KMS-11 (cell line): ENCODE data around the gene SCGB1D4.
"Not testable (repeated sequence)": the region's sequence is repeated elsewhere in the genome, so short reads cannot be mapped to it uniquely, and the experiment has no call there.

ENCODE experiments used
- H2AFZ ChIP-seq: fragments of 200-600 bp; sonication (generic); 2 replicates; pipeline ENCODE4 v1.6.1; 2016; ENCODE audit warnings: antibody characterized with exemption, mixed run types, low read depth
- H3K27ac ChIP-seq: fragments of 200-600 bp; sonication (generic); 2 replicates; pipeline ENCODE4 v1.6.1; 2016; ENCODE audit warnings: mild to moderate bottlenecking, mixed run types
- H3K27me3 ChIP-seq: fragments of 200-600 bp; sonication (generic); 2 replicates; pipeline ENCODE4 v1.6.1; 2017; ENCODE audit warnings: mild to moderate bottlenecking, low read depth, mixed run types, moderate library complexity; ENCODE audit not compliant: insufficient read depth
- H3K36me3 ChIP-seq: fragments of 200-600 bp; sonication (generic); 2 replicates; pipeline ENCODE4 v1.6.1; 2017; ENCODE audit warnings: mild to moderate bottlenecking, mixed run types; ENCODE audit not compliant: insufficient read depth
- H3K4me1 ChIP-seq: fragments of 200-600 bp; sonication (generic); 2 replicates; pipeline ENCODE4 v1.6.1; 2016; ENCODE audit warnings: mild to moderate bottlenecking, low read depth, mixed run types; ENCODE audit not compliant: poor library complexity, severe bottlenecking
- H3K4me2 ChIP-seq: fragments of 200-600 bp; sonication (generic); 2 replicates; pipeline ENCODE4 v1.7.0; 2016; ENCODE audit warnings: mild to moderate bottlenecking, mixed run types
- H3K4me3 ChIP-seq: fragments of 200-600 bp; sonication (generic); IDR thresholded peaks from 2 replicates; pipeline ENCODE4 v1.6.1; 2017; ENCODE audit warnings: low read depth, low read length, mixed read lengths; ENCODE audit not compliant: insufficient read depth
- H3K79me2 ChIP-seq: fragments of 200-600 bp; sonication (generic); 2 replicates; pipeline ENCODE4 v1.6.1; 2016; ENCODE audit warnings: low read depth, mixed run types; ENCODE audit not compliant: insufficient read depth
- H3K9ac ChIP-seq: fragments of 200-600 bp; sonication (generic); 2 replicates; pipeline ENCODE4 v1.6.1; 2016; ENCODE audit warnings: mild to moderate bottlenecking, mixed run types
- H4K20me1 ChIP-seq: fragments of 200-600 bp; sonication (generic); 2 replicates; pipeline ENCODE4 v1.6.1; 2016; ENCODE audit warnings: mild to moderate bottlenecking, mixed run types; ENCODE audit not compliant: insufficient read depth
- CTCF ChIP-seq: fragments of 200-600 bp; sonication (generic); conservative IDR thresholded peaks from 2 replicates; pipeline ENCODE4 v1.6.1; 2017; ENCODE audit warnings: low read depth, mild to moderate bottlenecking, antibody characterized with exemption, low read length, moderate library complexity, mixed read lengths

Gene SCGB1D4

GRCh38 chr11:62298975-62299374 lies at the start of gene SCGB1D4:
Gene SCGB1D4, minus strand, starts transcription at chr11:62299075. Its CDS starts 65 bp downstream, at chr11:62299010.
- Histone ChIP-seq H3K4me2 (no peak within 1 kb of the TSS), H4K20me1 (no peaks in the 10 kb centered on the region), H3K4me3 (no peak within 1 kb of the TSS), H3K27me3 (no peaks in the 10 kb centered on the region), H3K36me3 (no peaks in the 10 kb centered on the region), H3K79me2 (no peaks in the 10 kb centered on the region), H3K9ac (no peak within 1 kb of the TSS), H3K4me1 (no peaks in the 10 kb centered on the region), H3K27ac (no peak within 1 kb of the TSS), H2AFZ (no peak within 1 kb of the TSS)
- TF ChIP-seq CTCF = no peak

GRCh38 chr11:62345861-62346260 lies 47.0 kb upstream of the SCGB1D4 start:
- Histone ChIP-seq H3K9ac (no peak overlapping the region), H3K27me3 (no peaks in the 10 kb centered on the region), H2AFZ (no peak overlapping the region), H3K79me2 (no peaks in the 10 kb centered on the region), H3K4me3 (no peak overlapping the region), H3K36me3 (no peaks in the 10 kb centered on the region), H3K27ac (no peak overlapping the region), H4K20me1 (no peaks in the 10 kb centered on the region), H3K4me2 (no peak overlapping the region), H3K4me1 (no peaks in the 10 kb centered on the region)
- TF ChIP-seq CTCF = no peak

GRCh38 chr11:62344210-62344609 lies 45.3 kb upstream of the SCGB1D4 start:
- Histone ChIP-seq H4K20me1 (no peaks in the 10 kb centered on the region), H3K4me3 (no peak overlapping the region), H3K79me2 (no peaks in the 10 kb centered on the region), H3K36me3 (no peaks in the 10 kb centered on the region), H3K27me3 (no peaks in the 10 kb centered on the region), H3K9ac (no peak overlapping the region), H3K27ac (no peak overlapping the region), H3K4me1 (no peaks in the 10 kb centered on the region), H3K4me2 (no peak overlapping the region), H2AFZ (no peak overlapping the region)
- no peak for TF ChIP-seq CTCF

GRCh38 chr11:62343646-62344190 lies 44.8 kb upstream of the SCGB1D4 start:
- not testable (repeated sequence) for H3K4me3 ChIP-seq, H3K79me2 ChIP-seq, H3K9ac ChIP-seq, H3K36me3 ChIP-seq, H3K4me2 ChIP-seq, H2AFZ ChIP-seq, H4K20me1 ChIP-seq, H3K27me3 ChIP-seq, H3K4me1 ChIP-seq, H3K27ac ChIP-seq

GRCh38 chr11:62341588-62341987 lies 42.7 kb upstream of the SCGB1D4 start:
- TF ChIP-seq CTCF = no peak
- H3K9ac ChIP-seq = no peak overlapping the region
- H3K27me3 ChIP-seq = no peaks in the 10 kb centered on the region; the same call in 1 of the 2 replicates
- H4K20me1 ChIP-seq = no peaks in the 10 kb centered on the region
- no peak overlapping the region for H2AFZ ChIP-seq
- H3K4me2 ChIP-seq = no peak overlapping the region
- peaks cover 13% of the 10 kb centered on the region for H3K4me1 ChIP-seq
- H3K79me2 ChIP-seq = no peaks in the 10 kb centered on the region
- no peak overlapping the region for H3K27ac ChIP-seq
- H3K36me3 ChIP-seq = no peaks in the 10 kb centered on the region
- H3K4me3 ChIP-seq = no peak overlapping the region
